ENCODE measurements around the gene NPAS3.

DNA sequence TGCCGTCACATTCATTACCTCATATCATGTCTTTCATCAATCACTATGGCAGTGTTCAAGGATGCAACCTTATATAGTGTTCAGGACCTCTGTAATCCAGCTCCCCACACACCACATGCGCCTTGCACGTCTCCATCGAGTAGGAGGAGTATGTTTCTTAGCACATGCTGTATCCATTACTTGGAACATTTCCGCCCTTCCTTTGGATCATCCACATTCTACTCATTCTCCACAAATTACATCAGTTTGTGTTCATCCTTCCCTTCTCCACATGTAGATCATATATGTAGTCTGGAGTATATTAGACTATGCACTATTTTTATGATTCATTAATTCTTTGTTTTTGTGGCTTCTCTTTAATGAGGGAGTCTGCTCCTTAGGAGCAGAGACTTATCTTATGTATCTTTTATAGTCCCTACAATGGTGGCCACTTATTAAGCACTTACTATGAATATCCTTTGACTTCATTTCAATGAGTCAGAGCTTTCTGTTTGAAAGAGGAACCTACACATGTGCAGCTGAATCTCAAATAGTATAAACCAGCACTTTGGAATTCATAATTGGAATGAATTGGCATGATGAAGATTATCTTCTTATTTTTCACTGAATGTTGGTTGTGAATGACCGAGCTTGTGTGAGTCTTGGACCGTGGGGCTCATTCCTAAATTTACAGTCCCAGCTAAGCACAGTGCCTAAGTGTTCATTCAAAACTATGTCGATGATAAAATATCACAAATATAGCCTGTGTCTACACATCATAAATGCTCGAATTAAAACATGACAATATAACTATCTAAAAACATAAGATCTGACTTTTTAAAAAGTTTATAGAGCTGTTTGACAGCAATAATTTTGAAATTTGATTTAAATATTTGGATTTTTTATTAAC is 30.2 kb upstream of the NPAS3 start:
- TF ChIP-seq, protein P1, sequence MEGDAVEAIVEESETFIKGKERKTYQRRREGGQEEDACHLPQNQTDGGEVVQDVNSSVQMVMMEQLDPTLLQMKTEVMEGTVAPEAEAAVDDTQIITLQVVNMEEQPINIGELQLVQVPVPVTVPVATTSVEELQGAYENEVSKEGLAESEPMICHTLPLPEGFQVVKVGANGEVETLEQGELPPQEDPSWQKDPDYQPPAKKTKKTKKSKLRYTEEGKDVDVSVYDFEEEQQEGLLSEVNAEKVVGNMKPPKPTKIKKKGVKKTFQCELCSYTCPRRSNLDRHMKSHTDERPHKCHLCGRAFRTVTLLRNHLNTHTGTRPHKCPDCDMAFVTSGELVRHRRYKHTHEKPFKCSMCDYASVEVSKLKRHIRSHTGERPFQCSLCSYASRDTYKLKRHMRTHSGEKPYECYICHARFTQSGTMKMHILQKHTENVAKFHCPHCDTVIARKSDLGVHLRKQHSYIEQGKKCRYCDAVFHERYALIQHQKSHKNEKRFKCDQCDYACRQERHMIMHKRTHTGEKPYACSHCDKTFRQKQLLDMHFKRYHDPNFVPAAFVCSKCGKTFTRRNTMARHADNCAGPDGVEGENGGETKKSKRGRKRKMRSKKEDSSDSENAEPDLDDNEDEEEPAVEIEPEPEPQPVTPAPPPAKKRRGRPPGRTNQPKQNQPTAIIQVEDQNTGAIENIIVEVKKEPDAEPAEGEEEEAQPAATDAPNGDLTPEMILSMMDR (IDR thresholded peaks at IDR 0.05): no peak
- TF ChIP-seq PHF8 (IDR thresholded peaks at IDR 0.05; ENCODE audit: borderline replicate concordance, low read depth) (no peak), POLR2A (IDR thresholded peaks at IDR 0.05; ENCODE audit: low read length) (no peak), RARB (CRISPR knock-in tag; IDR thresholded peaks at IDR 0.05) (no peak), EP300 (IDR thresholded peaks at IDR 0.05) (no peak), MAFK (IDR thresholded peaks at IDR 0.05; ENCODE audit: partially characterized antibody) (no peak), MYC (IDR thresholded peaks at IDR 0.05; ENCODE audit: borderline replicate concordance, low read length) (no peak), HDAC2 (IDR thresholded peaks at IDR 0.05) (no peak), RCOR1 (IDR thresholded peaks at IDR 0.05; ENCODE audit: low read depth, low read length) (no peak), TP53 (CRISPR knock-in tag; IDR thresholded peaks at IDR 0.05) (no peak), ZNF302 (CRISPR knock-in tag; IDR thresholded peaks at IDR 0.05) (no peak)
- TF ChIP-seq, protein P2, sequence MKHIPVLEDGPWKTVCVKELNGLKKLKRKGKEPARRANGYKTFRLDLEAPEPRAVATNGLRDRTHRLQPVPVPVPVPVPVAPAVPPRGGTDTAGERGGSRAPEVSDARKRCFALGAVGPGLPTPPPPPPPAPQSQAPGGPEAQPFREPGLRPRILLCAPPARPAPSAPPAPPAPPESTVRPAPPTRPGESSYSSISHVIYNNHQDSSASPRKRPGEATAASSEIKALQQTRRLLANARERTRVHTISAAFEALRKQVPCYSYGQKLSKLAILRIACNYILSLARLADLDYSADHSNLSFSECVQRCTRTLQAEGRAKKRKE (CRISPR knock-in tag; IDR thresholded peaks at IDR 0.05; ENCODE audit: low read depth): no peak

Measured in A549 (cell line).